H4 (cell line): ENCODE measurements around the gene TECR. TPM values are rescaled to one million over a fixed set of nuclear protein-coding genes. Genes with fewer than 3 reads are reported as not detected.
"Not testable (repeated sequence)": the region's sequence is repeated elsewhere in the genome, so short reads cannot be mapped to it uniquely, and the experiment has no call there.

Experiments used
- DNase-seq: peaks from one replicate; pipeline ENCODE4 v3.0.0-alpha.2; 2015; ENCODE audit warnings: low spot score
- total RNA-seq: library from RNA; depleted of rRNA; stranded (reverse); fragments of >200 nt; shearing (Covaris generic); gene quantifications from 2 replicates; pipeline ENCODE4 v1.2.3, GENCODE V29; 2014; rRNA removed

TECR gene
- total RNA-seq, 1 experiment from 2014 or later = 124 TPM

DNA sequence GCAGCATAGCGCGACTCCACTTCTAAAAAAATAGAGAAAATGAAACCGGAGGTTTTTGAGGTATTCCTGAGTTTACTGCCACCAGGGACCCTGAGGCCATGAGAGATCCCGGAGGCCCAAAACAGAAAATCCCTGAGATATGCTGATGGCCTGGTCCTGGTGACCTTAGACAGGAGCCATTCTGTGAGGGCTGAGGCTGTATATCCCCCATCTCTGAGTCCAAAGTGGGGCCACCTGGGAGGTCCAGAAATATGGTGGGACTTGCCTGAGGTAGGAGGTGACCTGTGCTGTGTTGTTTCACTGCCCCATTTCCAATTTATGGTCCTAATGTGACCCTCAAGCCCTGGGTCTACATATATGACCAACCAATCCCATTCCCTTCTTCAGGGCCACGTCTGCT lies 55.0 kb downstream of the TECR start:
- DNase-seq = not testable (repeated sequence)

DNA sequence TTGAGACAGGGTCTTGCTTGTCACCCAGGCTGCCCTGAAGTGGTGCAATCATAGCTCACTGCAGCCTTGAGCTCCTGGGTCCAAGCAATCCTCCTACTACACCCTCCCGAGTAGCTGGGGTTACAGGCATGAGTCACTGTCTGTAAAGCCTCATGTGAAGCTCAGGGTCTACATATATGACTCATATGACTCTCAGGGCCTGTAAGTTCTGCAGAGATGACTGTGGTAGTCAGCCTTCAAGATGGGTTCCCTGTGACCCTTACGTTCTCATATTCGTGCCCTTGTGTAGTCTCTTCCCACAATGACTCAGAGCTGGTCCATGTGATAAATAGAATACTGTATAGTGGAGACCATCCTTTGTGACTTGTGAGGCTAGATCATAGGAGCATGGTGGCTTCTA lies 55.8 kb downstream of the TECR start:
- DNase-seq = peak; percentile 53

DNA sequence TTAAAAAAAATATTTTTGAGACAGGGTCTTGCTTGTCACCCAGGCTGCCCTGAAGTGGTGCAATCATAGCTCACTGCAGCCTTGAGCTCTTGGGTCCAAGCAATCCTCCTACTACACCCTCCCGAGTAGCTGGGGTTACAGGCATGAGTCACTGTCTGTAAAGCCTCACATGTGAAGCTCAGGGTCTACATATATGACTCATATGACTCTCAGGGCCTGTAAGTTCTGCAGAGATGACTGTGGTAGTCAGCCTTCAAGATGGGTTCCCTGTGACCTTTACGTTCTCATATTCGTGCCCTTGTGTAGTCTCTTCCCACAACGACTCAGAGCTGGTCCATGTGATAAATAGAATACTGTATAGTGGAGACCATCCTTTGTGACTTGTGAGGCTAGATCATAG lies 60.0 kb downstream of the TECR start:
- not testable (repeated sequence) for DNase-seq

DNA sequence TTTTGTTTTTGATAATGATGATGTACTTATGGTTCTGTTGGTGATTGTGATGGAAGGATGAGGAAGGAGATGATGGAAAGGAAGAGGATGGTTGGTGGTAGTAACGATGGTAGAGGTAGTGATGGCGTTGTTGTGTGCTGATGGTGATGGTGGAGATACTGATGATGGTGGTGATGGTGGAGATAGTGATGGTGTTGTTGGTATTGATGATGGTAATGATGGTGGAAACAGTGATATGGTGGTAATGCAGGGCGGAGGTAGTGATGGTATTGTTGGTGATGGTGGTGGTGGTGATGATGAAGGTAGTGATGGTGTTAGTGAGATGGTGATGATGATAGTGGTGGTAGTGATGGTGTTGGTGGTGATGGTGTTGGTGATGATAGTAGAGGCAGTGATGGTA lies 66.2 kb downstream of the TECR start:
- no peak for DNase-seq

DNA sequence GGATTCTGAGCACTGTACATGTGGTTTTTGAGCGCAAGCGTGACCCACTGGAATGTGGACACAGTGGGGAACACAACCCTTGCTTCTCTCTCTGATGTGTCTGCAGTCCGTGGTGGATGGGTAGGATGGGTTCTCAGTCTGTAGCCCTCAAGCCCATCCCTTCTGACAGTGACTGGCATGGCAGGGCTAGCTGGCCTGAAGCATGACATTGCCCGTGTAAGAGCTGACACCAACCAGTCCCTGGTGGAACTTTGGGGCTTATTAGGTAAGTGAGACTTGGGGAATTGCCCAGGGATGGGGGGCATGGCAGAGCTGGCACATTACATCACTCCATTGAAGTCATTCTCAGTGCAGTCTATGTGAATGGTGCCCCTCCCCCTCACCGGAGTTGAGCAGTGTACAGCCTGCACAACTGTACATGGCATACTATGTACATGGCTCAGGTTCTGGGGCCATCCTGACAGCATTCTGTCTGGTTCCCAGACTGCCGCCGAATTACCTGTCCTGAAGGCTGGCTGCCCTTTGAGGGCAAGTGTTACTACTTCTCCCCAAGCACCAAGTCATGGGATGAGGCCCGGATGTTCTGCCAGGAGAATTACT lies 70.3 kb downstream of the TECR start:
- no peak for DNase-seq

DNA sequence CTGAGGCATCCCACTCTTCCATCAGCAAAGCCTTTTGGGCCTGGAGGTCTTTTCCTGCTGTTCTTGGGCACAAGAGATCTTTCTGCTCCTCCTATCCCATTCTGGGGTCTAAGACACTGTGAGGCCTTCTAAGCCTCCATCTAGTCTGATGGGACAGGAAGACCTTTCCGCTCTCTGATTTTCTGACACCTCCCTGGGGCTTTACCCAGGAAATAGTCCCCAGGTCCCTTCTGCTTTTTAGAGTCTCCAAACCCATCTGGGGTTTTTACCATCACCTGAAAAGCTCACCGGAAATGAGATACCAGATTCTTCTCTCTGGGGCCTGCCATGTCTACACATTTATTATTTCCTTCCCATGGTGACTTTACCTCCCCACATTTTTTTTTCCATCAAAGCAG lies 74.6 kb downstream of the TECR start:
- no peak for DNase-seq

DNA sequence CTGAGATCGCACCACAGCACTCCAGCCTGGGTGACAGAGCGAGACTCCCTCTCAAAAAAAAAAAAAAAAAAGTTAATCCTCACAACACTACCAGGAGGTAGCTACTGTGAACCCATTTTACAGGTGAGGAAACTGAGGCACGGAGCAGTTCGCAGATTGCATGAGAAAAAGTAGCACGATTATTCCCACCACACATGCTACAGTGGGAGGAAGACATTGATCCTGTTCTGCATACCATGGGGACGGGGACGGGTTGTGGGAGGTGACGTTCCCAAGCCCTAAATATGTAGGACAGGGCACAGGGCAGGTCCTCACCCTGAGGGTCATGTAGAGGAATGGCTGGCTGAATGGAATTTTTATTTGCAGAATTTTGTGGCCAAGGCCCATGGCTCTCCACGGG lies 77.2 kb downstream of the TECR start:
- no peak for DNase-seq

DNA sequence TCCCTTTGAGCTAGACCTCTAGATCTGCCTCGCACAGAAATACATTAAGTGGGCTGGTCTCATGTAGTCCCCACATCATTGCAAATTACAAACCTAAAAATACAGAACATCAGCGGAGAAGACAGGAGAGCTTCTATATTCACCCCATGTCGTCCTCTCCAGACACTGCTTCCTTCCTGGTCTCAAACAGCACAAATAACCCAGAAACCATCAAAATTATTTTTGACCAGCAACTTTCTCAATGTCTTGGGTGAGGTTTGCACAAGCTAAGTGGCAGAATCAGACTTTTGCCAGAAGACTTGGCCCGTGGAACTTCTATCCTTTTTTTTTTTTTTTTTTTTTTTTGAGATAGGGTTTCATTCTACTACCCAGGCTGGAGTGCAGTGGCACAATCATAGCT lies 81.7 kb downstream of the TECR start:
- DNase-seq = no peak

DNA sequence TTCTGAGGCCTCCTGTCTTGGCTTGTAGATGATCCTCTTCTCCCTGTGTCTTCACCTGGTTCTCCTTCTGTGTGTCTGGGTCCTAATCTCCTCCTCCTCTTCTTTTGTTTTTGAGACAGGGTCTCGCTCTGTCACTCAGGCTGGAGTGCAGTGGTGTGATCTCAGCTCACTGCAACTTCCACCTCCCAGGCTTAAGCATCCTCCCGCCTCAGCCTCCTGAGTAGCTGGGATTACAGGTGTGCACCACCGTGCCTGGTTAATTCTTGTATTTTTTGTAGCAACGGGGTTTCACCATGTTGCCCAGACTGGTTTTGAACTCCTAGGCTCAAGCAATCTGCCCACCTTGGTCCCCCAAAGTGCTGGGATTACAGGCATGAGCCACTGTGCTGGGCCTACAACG lies 82.8 kb downstream of the TECR start:
- not testable (repeated sequence) for DNase-seq

DNA sequence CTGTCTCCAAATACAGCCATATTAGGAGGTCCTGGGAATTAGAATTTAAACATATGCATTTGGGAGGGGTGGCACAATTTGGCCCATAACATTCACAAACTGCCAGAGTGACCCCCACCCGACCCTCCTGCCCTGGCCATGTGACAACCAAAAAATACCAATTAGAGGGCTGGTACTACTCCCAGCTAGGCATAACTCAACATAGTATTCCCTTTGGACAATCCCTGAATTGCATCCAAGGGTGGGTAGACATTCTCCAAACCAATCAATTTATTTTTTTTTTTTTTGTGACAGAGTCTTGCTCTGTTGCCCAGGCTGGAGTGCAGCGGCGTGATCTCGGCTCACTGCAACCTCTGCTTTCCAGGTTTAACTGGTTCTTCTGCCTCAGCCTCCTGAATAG lies 83.3 kb downstream of the TECR start:
- DNase-seq = no peak

DNA sequence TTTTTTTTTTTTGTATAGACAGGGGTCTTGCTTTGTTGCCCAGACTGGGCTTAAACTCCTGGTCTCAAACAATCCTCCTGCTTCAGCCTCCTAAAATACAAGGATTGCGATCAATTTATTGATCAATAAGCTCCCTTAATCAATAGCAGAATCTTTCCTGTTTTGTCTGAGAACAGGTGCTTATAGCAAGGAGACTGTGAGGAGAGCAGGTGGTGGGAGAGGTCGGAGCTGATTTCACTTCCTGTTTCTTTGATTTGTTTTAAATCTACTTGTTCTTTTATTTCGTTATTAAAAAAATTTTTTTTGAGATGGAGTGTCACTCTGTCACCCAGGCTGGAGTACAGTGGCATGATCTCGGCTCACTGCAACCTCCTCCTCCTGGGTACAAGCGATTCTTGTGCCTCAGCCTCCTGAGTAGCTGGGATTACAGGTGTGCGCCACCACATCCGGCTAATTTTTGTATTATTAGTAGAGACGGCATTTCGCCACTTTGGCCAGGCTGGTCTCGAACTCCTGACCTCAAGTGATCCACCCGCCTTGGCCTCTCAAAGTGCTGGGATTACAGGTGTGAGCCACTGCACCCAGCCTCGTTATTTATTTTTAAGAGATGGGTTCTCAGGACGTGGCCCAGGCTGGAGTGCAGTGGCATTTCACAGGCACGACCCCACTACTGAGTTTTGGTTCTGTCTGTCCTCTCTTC lies 84.2 kb downstream of the TECR start:
- DNase-seq = not testable (repeated sequence)

DNA sequence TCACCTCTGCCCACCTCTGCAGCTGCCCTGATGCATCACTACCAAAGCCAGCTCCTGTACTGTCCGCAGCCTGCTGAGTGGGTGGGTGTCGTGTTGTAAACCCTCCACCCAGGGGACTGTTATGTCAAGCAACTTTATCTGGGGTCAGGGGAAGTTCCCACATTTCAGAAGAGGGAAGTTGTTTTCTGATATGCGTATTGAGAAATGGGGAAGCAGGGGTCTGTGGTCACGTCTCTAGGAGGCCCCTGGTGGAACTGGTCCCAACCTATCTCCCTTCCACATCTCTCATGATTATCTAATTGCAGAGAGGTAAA lies 84.7 kb downstream of the TECR start:
- DNase-seq = no peak

Other genes starting within 250 kb of the TECR start
- 9.5 and 13.0 TPM in 2 replicates for gene ADGRE5, start 148.2 kb upstream of the TECR start, total RNA-seq
- gene DDX39A, start 110.3 kb upstream of the TECR start, total RNA-seq = 162 and 211 TPM in 2 replicates
- 19.0 and 28.7 TPM in 2 replicates for gene PKN1, start 96.3 kb upstream of the TECR start, total RNA-seq
- not detected in 2 replicates for gene PTGER1, start 54.2 kb upstream of the TECR start, total RNA-seq
- gene GIPC1, start 33.5 kb upstream of the TECR start, total RNA-seq = 36.5 and 62.6 TPM in 2 replicates
- gene DNAJB1, start 11.2 kb upstream of the TECR start, total RNA-seq = 110 and 137 TPM in 2 replicates
- 268 and 303 TPM in 2 replicates for gene NDUFB7, start 42.5 kb downstream of the TECR start, total RNA-seq
- not detected in 2 replicates for gene CLEC17A, start 53.5 kb downstream of the TECR start, total RNA-seq
- not detected in 2 replicates for gene ADGRE3, start 145.2 kb downstream of the TECR start, total RNA-seq
- 1.9 and 8.5 TPM in 2 replicates for gene ZNF333, start 160.5 kb downstream of the TECR start, total RNA-seq
- 0.12 and 0.76 TPM in 2 replicates for gene ADGRE2, start 249.0 kb downstream of the TECR start, total RNA-seq